ENCODE data around the gene RTKN2. TPM values are rescaled to one million over a fixed set of nuclear protein-coding genes. Genes with fewer than 3 reads are reported as not detected.

Gene RTKN2
- total and polyA plus RNA-seq, 10 of the 15 experiments (the other 5 are each of a cell fraction or from before 2014, with no cell fraction given), result 0.10 TPM; not detected in 9

GRCh38 chr10:62268399-62269114 lies at the start of gene RTKN2 (continued):
- TF ChIP-seq, protein P1, sequence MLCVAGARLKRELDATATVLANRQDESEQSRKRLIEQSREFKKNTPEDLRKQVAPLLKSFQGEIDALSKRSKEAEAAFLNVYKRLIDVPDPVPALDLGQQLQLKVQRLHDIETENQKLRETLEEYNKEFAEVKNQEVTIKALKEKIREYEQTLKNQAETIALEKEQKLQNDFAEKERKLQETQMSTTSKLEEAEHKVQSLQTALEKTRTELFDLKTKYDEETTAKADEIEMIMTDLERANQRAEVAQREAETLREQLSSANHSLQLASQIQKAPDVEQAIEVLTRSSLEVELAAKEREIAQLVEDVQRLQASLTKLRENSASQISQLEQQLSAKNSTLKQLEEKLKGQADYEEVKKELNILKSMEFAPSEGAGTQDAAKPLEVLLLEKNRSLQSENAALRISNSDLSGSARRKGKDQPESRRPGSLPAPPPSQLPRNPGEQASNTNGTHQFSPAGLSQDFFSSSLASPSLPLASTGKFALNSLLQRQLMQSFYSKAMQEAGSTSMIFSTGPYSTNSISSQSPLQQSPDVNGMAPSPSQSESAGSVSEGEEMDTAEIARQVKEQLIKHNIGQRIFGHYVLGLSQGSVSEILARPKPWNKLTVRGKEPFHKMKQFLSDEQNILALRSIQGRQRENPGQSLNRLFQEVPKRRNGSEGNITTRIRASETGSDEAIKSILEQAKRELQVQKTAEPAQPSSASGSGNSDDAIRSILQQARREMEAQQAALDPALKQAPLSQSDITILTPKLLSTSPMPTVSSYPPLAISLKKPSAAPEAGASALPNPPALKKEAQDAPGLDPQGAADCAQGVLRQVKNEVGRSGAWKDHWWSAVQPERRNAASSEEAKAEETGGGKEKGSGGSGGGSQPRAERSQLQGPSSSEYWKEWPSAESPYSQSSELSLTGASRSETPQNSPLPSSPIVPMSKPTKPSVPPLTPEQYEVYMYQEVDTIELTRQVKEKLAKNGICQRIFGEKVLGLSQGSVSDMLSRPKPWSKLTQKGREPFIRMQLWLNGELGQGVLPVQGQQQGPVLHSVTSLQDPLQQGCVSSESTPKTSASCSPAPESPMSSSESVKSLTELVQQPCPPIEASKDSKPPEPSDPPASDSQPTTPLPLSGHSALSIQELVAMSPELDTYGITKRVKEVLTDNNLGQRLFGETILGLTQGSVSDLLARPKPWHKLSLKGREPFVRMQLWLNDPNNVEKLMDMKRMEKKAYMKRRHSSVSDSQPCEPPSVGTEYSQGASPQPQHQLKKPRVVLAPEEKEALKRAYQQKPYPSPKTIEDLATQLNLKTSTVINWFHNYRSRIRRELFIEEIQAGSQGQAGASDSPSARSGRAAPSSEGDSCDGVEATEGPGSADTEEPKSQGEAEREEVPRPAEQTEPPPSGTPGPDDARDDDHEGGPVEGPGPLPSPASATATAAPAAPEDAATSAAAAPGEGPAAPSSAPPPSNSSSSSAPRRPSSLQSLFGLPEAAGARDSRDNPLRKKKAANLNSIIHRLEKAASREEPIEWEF (IDR thresholded peaks at IDR 0.05; ENCODE audit: insufficient replicate concordance, low read depth, low read length), result no peak
- TF ChIP-seq CBX3 (IDR thresholded peaks at IDR 0.05; ENCODE audit: borderline replicate concordance, low read depth), result no peak
- TF ChIP-seq, protein P2, sequence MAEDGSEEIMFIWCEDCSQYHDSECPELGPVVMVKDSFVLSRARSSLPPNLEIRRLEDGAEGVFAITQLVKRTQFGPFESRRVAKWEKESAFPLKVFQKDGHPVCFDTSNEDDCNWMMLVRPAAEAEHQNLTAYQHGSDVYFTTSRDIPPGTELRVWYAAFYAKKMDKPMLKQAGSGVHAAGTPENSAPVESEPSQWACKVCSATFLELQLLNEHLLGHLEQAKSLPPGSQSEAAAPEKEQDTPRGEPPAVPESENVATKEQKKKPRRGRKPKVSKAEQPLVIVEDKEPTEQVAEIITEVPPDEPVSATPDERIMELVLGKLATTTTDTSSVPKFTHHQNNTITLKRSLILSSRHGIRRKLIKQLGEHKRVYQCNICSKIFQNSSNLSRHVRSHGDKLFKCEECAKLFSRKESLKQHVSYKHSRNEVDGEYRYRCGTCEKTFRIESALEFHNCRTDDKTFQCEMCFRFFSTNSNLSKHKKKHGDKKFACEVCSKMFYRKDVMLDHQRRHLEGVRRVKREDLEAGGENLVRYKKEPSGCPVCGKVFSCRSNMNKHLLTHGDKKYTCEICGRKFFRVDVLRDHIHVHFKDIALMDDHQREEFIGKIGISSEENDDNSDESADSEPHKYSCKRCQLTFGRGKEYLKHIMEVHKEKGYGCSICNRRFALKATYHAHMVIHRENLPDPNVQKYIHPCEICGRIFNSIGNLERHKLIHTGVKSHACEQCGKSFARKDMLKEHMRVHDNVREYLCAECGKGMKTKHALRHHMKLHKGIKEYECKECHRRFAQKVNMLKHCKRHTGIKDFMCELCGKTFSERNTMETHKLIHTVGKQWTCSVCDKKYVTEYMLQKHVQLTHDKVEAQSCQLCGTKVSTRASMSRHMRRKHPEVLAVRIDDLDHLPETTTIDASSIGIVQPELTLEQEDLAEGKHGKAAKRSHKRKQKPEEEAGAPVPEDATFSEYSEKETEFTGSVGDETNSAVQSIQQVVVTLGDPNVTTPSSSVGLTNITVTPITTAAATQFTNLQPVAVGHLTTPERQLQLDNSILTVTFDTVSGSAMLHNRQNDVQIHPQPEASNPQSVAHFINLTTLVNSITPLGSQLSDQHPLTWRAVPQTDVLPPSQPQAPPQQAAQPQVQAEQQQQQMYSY (CRISPR knock-in tag; IDR thresholded peaks at IDR 0.05), result no peak
- no peak for TF ChIP-seq TCF12 (IDR thresholded peaks at IDR 0.05; ENCODE audit: low read depth, low read length)
- no peak for TF ChIP-seq TAF1 (IDR thresholded peaks at IDR 0.05; ENCODE audit: borderline replicate concordance, low read depth, low read length)
- TF ChIP-seq MXI1 (IDR thresholded peaks at IDR 0.05; ENCODE audit: low read depth, low read length), result no peak
- no peak for TF ChIP-seq NR2C2 (IDR thresholded peaks at IDR 0.05; ENCODE audit: borderline replicate concordance, control insufficient read depth, insufficient read length, low read depth)
- TF ChIP-seq, protein P3, sequence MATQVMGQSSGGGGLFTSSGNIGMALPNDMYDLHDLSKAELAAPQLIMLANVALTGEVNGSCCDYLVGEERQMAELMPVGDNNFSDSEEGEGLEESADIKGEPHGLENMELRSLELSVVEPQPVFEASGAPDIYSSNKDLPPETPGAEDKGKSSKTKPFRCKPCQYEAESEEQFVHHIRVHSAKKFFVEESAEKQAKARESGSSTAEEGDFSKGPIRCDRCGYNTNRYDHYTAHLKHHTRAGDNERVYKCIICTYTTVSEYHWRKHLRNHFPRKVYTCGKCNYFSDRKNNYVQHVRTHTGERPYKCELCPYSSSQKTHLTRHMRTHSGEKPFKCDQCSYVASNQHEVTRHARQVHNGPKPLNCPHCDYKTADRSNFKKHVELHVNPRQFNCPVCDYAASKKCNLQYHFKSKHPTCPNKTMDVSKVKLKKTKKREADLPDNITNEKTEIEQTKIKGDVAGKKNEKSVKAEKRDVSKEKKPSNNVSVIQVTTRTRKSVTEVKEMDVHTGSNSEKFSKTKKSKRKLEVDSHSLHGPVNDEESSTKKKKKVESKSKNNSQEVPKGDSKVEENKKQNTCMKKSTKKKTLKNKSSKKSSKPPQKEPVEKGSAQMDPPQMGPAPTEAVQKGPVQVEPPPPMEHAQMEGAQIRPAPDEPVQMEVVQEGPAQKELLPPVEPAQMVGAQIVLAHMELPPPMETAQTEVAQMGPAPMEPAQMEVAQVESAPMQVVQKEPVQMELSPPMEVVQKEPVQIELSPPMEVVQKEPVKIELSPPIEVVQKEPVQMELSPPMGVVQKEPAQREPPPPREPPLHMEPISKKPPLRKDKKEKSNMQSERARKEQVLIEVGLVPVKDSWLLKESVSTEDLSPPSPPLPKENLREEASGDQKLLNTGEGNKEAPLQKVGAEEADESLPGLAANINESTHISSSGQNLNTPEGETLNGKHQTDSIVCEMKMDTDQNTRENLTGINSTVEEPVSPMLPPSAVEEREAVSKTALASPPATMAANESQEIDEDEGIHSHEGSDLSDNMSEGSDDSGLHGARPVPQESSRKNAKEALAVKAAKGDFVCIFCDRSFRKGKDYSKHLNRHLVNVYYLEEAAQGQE (IDR thresholded peaks at IDR 0.05; ENCODE audit: low read depth, low read length), result no peak
- peak; percentile 46; the same call in 1 of the 2 replicates for TF ChIP-seq FOXK2 (IDR thresholded peaks at IDR 0.05)
- no peak for TF ChIP-seq MYC (IDR thresholded peaks at IDR 0.05; ENCODE audit: insufficient read depth, insufficient read length, insufficient replicate concordance, low read length, severe bottlenecking)
- TF ChIP-seq PKNOX1 (IDR thresholded peaks at IDR 0.05), result no peak
- no peak; the same call in 1 of the 2 replicates for TF ChIP-seq FOXM1 (IDR thresholded peaks at IDR 0.05; ENCODE audit: low read depth, low read length)
- no peak for TF ChIP-seq NR2F1 (conservative IDR thresholded peaks at IDR 0.05)
- no peak for TF ChIP-seq PAX8 (IDR thresholded peaks at IDR 0.05)
